Measurements from ENCODE around the gene ADGRB2.

ADGRB2 gene

DNA sequence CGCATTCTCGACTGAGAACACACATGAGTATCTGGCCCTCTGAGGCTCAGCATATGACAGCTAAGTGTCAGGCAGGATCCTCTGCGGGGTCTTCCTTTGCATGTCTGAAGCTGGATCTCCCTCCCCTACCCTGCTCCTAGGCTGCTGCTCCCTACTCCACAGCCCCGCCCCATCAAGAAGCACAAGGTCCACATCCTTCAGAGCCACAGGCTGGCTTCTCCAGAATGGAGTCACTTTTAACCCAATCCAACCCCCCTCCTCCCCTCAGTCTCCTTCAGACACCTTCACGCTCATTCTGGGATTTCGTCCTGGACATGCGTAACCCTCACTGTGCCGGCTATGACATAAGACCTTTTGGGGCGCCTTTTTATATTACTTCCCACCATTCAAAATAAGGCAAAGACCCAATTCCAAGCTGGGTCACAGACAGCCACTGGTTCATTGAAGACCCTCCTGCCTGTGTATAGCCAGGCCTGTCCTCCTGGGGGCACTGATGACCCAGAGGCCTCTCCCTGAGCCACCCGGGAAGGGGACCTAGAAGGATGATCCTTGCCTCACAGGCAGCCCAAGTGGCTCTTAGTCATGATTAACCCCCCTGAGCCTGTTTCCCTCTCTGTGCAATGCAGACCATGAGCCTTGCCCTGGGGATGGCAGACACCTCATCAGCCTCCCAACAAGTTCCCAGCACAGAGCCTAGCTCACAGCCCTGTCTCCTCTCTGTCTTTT is 4.7 kb downstream of the ADGRB2 start:
- Histone ChIP-seq H4K20me1 (ENCODE audit: low read depth, low read length) (peaks cover 7% of the 10 kb centered on the region), H3K9me2 (replicated peaks; ENCODE audit: insufficient read depth, low read length) (no peaks in the 10 kb centered on the region), H3K4me3 (ENCODE audit: insufficient read depth, low read length, poor library complexity, severe bottlenecking) (no peak overlapping the region), H3K27ac (ENCODE audit: low read depth, low read length) (no peak overlapping the region), H3K79me2 (ENCODE audit: insufficient read depth, low read length) (no peaks in the 10 kb centered on the region), H2AFZ (ENCODE audit: low read depth, low read length, severe bottlenecking) (no peak overlapping the region), H3K27me3 (ENCODE audit: low read length) (no peaks in the 10 kb centered on the region), H3F3A (ENCODE audit: insufficient read depth) (peaks cover 1% of the 10 kb centered on the region; the same call in 1 of the 2 replicates), H3K9ac (ENCODE audit: low read length) (no peak overlapping the region), H3K36me3 (ENCODE audit: low read length) (no peaks in the 10 kb centered on the region), H3K4me2 (ENCODE audit: low read depth, low read length, poor library complexity, severe bottlenecking) (no peak overlapping the region), H3K9me3 (ENCODE audit: insufficient read depth, low read length) (no peaks in the 10 kb centered on the region)
- TF ChIP-seq EZH2phosphoT487 (conservative IDR thresholded peaks at IDR 0.05; ENCODE audit: low read length) (no peak), CTCF (IDR thresholded peaks at IDR 0.05; ENCODE audit: insufficient read depth, low read length, poor library complexity, severe bottlenecking) (no peak)

- no peaks in the 10 kb centered on the region for H3F3A ChIP-seq (ENCODE audit: insufficient read depth)
- TF ChIP-seq EZH2phosphoT487 (conservative IDR thresholded peaks at IDR 0.05; ENCODE audit: low read length), result no peak
- no peak for TF ChIP-seq CTCF (IDR thresholded peaks at IDR 0.05; ENCODE audit: insufficient read depth, low read length, poor library complexity, severe bottlenecking)
Observed at GRCh38 chr1:31758823-31759222, 5.3 kb downstream of the ADGRB2 start.

GRCh38 chr1:31757989-31758388 is 6.2 kb downstream of the ADGRB2 start:
- H3K4me2 ChIP-seq (ENCODE audit: low read depth, low read length, poor library complexity, severe bottlenecking), result no peak overlapping the region
- no peak overlapping the region for H3K27ac ChIP-seq (ENCODE audit: low read depth, low read length)
- H3K9ac ChIP-seq (ENCODE audit: low read length), result no peak overlapping the region
- H3F3A ChIP-seq (ENCODE audit: insufficient read depth), result no peaks in the 10 kb centered on the region
- TF ChIP-seq CTCF (IDR thresholded peaks at IDR 0.05; ENCODE audit: insufficient read depth, low read length, poor library complexity, severe bottlenecking), result no peak
- TF ChIP-seq EZH2phosphoT487 (conservative IDR thresholded peaks at IDR 0.05; ENCODE audit: low read length), result no peak
- H3K9me2 ChIP-seq (replicated peaks; ENCODE audit: insufficient read depth, low read length), result no peaks in the 10 kb centered on the region
- H4K20me1 ChIP-seq (ENCODE audit: low read depth, low read length), result peaks cover 7% of the 10 kb centered on the region
- H3K4me3 ChIP-seq (ENCODE audit: insufficient read depth, low read length, poor library complexity, severe bottlenecking), result no peak overlapping the region
- no peaks in the 10 kb centered on the region for H3K27me3 ChIP-seq (ENCODE audit: low read length)
- no peaks in the 10 kb centered on the region for H3K36me3 ChIP-seq (ENCODE audit: low read length)
- H3K79me2 ChIP-seq (ENCODE audit: insufficient read depth, low read length), result no peaks in the 10 kb centered on the region
- no peak overlapping the region for H2AFZ ChIP-seq (ENCODE audit: low read depth, low read length, severe bottlenecking)
- no peaks in the 10 kb centered on the region for H3K9me3 ChIP-seq (ENCODE audit: insufficient read depth, low read length)

More at GRCh38 chr1:31758823-31759222, 5.3 kb downstream of the ADGRB2 start:
- Histone ChIP-seq H2AFZ (ENCODE audit: low read depth, low read length, severe bottlenecking) (no peak overlapping the region), H3K4me2 (ENCODE audit: low read depth, low read length, poor library complexity, severe bottlenecking) (no peak overlapping the region), H3K79me2 (ENCODE audit: insufficient read depth, low read length) (no peaks in the 10 kb centered on the region), H3K4me3 (ENCODE audit: insufficient read depth, low read length, poor library complexity, severe bottlenecking) (no peak overlapping the region), H3K27ac (ENCODE audit: low read depth, low read length) (no peak overlapping the region), H3K27me3 (ENCODE audit: low read length) (no peaks in the 10 kb centered on the region), H3K36me3 (ENCODE audit: low read length) (no peaks in the 10 kb centered on the region), H3K9ac (ENCODE audit: low read length) (no peak overlapping the region), H3K9me2 (replicated peaks; ENCODE audit: insufficient read depth, low read length) (no peaks in the 10 kb centered on the region), H3K9me3 (ENCODE audit: insufficient read depth, low read length) (no peaks in the 10 kb centered on the region), H4K20me1 (ENCODE audit: low read depth, low read length) (peaks cover 7% of the 10 kb centered on the region)
